ENCODE data around the gene ALPK3.

ALPK3 gene

GRCh38 chr15:84904419-84904818 is 87.3 kb downstream of the ALPK3 start:
- DNase-seq, result no peak

GRCh38 chr15:84905016-84905916 is 88.1 kb downstream of the ALPK3 start:
- DNase-seq, result no peak

GRCh38 chr15:84907731-84908130 is 90.6 kb downstream of the ALPK3 start:
- no peak for DNase-seq

GRCh38 chr15:84908564-84908963 is 91.4 kb downstream of the ALPK3 start:
- DNase-seq, result no peak

GRCh38 chr15:84909029-84909428 is 91.9 kb downstream of the ALPK3 start:
- DNase-seq, result no peak

GRCh38 chr15:84909782-84910181 is 92.6 kb downstream of the ALPK3 start:
- no peak for DNase-seq

GRCh38 chr15:84910928-84911623 is 93.9 kb downstream of the ALPK3 start:
- DNase-seq, result peak; percentile 83

- DNase-seq, result no peak
Measured at GRCh38 chr15:84911879-84912660, 94.9 kb downstream of the ALPK3 start.

GRCh38 chr15:84913360-84913723 is 96.2 kb downstream of the ALPK3 start:
- no peak for DNase-seq

GRCh38 chr15:84914351-84914750 is 97.2 kb downstream of the ALPK3 start:
- DNase-seq, result no peak

- DNase-seq, result peak; percentile 87
Measured at GRCh38 chr15:84914909-84915605, 97.9 kb downstream of the ALPK3 start.

- no peak for DNase-seq
Measured at GRCh38 chr15:84915606-84915958, 98.4 kb downstream of the ALPK3 start.

- no peak for DNase-seq
Measured at GRCh38 chr15:84917452-84917851, 100.3 kb downstream of the ALPK3 start.

- no peak for DNase-seq
Measured at GRCh38 chr15:84919106-84919667, 102.0 kb downstream of the ALPK3 start.

GRCh38 chr15:84921121-84921520 is 104.0 kb downstream of the ALPK3 start:
- no peak for DNase-seq

GRCh38 chr15:84922530-84922929 is 105.4 kb downstream of the ALPK3 start:
- DNase-seq, result no peak

Data from NCI-H774 (cell line).